Right renal cortex interstitium (tissue), 3 donors: Measurements from ENCODE around the gene CITED1. TPM values are rescaled to one million over a fixed set of nuclear protein-coding genes. Genes with fewer than 3 reads are reported as not detected.
"Not testable (repeated sequence)": the region's sequence is repeated elsewhere in the genome, so short reads cannot be mapped to it uniquely, and the experiment has no call there.

ENCODE experiments used
- DNase-seq, 3 donors: peaks; one replicate each; pipeline ENCODE4 v3.0.0-alpha.2; 2013; ENCODE audit warnings: low read depth in 3 of 3, low spot score in 2 of 3
- polyA plus RNA-seq, 3 donors: library from polyadenylated mRNA; unstranded; fragments of 120-200 nt; gene quantifications; one replicate each; pipeline ENCODE4 v1.2.1, GENCODE V29; 2013; ENCODE audit not compliant: insufficient read length in 3 of 3

Gene CITED1
- 10 to 100 TPM in 2 of 3 donors, 1 to 10 TPM in 1; 9.9 to 13.8 (median 12.2) TPM for polyA plus RNA-seq

- DNase-seq: no peak
Observed at GRCh38 chrX:72305286-72306084, at the start of gene CITED1. TSS of gene CITED1 (minus strand) at chrX:72305914. CDS start at chrX:72302869, 3,045 bp downstream.

- no peak for DNase-seq
Observed at GRCh38 chrX:72352786-72353185, 47.1 kb upstream of the CITED1 start.

- no peak for DNase-seq
Observed at GRCh38 chrX:72351606-72352334, 46.1 kb upstream of the CITED1 start.

- DNase-seq: no peak
Observed at GRCh38 chrX:72349190-72349589, 43.5 kb upstream of the CITED1 start.

- no peak for DNase-seq
Observed at GRCh38 chrX:72348247-72348979, 42.7 kb upstream of the CITED1 start.

GRCh38 chrX:72347366-72347765 is 41.7 kb upstream of the CITED1 start:
- no peak for DNase-seq

GRCh38 chrX:72346302-72346949 is 40.7 kb upstream of the CITED1 start:
- no peak for DNase-seq

GRCh38 chrX:72340626-72341025 is 34.9 kb upstream of the CITED1 start:
- no peak for DNase-seq

- no peak for DNase-seq
Observed at GRCh38 chrX:72340041-72340440, 34.3 kb upstream of the CITED1 start.

GRCh38 chrX:72330131-72330530 is 24.4 kb upstream of the CITED1 start:
- DNase-seq: no peak

GRCh38 chrX:72326605-72327300 is 21.0 kb upstream of the CITED1 start:
- DNase-seq: no peak

GRCh38 chrX:72319651-72320050 is 13.9 kb upstream of the CITED1 start:
- not testable (repeated sequence) for DNase-seq

GRCh38 chrX:72317139-72317538 is 11.4 kb upstream of the CITED1 start:
- no peak for DNase-seq

- DNase-seq: no peak
Observed at GRCh38 chrX:72316408-72317110, 10.8 kb upstream of the CITED1 start.

GRCh38 chrX:72314881-72315280 is 9.2 kb upstream of the CITED1 start:
- no peak for DNase-seq

GRCh38 chrX:72313707-72314641 is 8.3 kb upstream of the CITED1 start:
- no peak for DNase-seq

GRCh38 chrX:72312311-72312940 is 6.7 kb upstream of the CITED1 start:
- DNase-seq: no peak
